ENCODE data around the gene WDR43. TPM values are rescaled to one million over a fixed set of nuclear protein-coding genes. Genes with fewer than 3 reads are reported as not detected.

WDR43 gene
- total and polyA plus RNA-seq, 2 experiments from 2014 or later: 101 to 140 TPM

DNA sequence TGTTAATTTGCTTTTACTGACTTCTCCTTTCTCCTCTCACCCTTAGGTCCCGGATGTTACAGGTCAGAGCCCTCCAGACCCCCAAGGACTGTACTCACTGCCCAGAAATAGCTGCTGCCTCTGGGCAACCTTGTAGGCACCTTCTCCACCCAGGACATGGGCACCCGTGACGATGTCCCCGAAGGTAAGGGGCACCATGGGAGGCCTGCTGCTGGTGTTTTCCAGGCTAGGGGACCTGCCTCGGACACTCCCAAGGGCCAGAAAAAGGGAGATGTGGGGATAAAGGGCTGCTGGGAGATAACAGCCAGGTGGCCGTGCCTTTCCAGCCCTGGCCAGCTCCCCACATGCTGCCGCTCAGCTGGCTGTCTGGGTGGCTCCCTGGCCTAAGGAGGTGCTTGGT lies 100.2 kb downstream of the WDR43 start:
- H3K36me3 Mint-ChIP-seq (ENCODE audit: low read depth): no peaks in the 10 kb centered on the region

More for the DNA sequence above, 100.2 kb downstream of the WDR43 start:
- Histone ChIP-seq H3K4me3 (no peak overlapping the region), H4K20me1 (replicated peaks; ENCODE audit: insufficient read depth) (no peaks in the 10 kb centered on the region), H3K36me3 (ENCODE audit: insufficient read depth) (no peaks in the 10 kb centered on the region), H3K4me2 (no peak overlapping the region), H3K4me1 (ENCODE audit: insufficient read depth) (no peaks in the 10 kb centered on the region; the same call in 1 of the 2 replicates), H3K27me3 (ENCODE audit: insufficient read depth) (no peaks in the 10 kb centered on the region), H3K9me2 (ENCODE audit: insufficient read depth) (no peaks in the 10 kb centered on the region), H3K79me2 (replicated peaks; ENCODE audit: insufficient read depth) (no peaks in the 10 kb centered on the region), H3K27ac (ENCODE audit: low read depth) (no peak overlapping the region), H2AFZ (no peak overlapping the region), H3F3A (replicated peaks; ENCODE audit: low read depth) (no peaks in the 10 kb centered on the region)
- DNase-seq (ENCODE audit: low spot score) (no peak), ATAC-seq (no peak)
- Mint-ChIP-seq H3K9me3 (no peaks in the 10 kb centered on the region; the same call in 2 of the 3 replicates), H3K4me3 (no peak overlapping the region), H3K27me3 (ENCODE audit: insufficient read depth, low read depth, poor library complexity) (peaks cover 7% of the 10 kb centered on the region), H3K27ac (no peak overlapping the region), H3K4me1 (peaks cover 5% of the 10 kb centered on the region; the same call in 2 of the 3 replicates)
- TF ChIP-seq, protein P1, sequence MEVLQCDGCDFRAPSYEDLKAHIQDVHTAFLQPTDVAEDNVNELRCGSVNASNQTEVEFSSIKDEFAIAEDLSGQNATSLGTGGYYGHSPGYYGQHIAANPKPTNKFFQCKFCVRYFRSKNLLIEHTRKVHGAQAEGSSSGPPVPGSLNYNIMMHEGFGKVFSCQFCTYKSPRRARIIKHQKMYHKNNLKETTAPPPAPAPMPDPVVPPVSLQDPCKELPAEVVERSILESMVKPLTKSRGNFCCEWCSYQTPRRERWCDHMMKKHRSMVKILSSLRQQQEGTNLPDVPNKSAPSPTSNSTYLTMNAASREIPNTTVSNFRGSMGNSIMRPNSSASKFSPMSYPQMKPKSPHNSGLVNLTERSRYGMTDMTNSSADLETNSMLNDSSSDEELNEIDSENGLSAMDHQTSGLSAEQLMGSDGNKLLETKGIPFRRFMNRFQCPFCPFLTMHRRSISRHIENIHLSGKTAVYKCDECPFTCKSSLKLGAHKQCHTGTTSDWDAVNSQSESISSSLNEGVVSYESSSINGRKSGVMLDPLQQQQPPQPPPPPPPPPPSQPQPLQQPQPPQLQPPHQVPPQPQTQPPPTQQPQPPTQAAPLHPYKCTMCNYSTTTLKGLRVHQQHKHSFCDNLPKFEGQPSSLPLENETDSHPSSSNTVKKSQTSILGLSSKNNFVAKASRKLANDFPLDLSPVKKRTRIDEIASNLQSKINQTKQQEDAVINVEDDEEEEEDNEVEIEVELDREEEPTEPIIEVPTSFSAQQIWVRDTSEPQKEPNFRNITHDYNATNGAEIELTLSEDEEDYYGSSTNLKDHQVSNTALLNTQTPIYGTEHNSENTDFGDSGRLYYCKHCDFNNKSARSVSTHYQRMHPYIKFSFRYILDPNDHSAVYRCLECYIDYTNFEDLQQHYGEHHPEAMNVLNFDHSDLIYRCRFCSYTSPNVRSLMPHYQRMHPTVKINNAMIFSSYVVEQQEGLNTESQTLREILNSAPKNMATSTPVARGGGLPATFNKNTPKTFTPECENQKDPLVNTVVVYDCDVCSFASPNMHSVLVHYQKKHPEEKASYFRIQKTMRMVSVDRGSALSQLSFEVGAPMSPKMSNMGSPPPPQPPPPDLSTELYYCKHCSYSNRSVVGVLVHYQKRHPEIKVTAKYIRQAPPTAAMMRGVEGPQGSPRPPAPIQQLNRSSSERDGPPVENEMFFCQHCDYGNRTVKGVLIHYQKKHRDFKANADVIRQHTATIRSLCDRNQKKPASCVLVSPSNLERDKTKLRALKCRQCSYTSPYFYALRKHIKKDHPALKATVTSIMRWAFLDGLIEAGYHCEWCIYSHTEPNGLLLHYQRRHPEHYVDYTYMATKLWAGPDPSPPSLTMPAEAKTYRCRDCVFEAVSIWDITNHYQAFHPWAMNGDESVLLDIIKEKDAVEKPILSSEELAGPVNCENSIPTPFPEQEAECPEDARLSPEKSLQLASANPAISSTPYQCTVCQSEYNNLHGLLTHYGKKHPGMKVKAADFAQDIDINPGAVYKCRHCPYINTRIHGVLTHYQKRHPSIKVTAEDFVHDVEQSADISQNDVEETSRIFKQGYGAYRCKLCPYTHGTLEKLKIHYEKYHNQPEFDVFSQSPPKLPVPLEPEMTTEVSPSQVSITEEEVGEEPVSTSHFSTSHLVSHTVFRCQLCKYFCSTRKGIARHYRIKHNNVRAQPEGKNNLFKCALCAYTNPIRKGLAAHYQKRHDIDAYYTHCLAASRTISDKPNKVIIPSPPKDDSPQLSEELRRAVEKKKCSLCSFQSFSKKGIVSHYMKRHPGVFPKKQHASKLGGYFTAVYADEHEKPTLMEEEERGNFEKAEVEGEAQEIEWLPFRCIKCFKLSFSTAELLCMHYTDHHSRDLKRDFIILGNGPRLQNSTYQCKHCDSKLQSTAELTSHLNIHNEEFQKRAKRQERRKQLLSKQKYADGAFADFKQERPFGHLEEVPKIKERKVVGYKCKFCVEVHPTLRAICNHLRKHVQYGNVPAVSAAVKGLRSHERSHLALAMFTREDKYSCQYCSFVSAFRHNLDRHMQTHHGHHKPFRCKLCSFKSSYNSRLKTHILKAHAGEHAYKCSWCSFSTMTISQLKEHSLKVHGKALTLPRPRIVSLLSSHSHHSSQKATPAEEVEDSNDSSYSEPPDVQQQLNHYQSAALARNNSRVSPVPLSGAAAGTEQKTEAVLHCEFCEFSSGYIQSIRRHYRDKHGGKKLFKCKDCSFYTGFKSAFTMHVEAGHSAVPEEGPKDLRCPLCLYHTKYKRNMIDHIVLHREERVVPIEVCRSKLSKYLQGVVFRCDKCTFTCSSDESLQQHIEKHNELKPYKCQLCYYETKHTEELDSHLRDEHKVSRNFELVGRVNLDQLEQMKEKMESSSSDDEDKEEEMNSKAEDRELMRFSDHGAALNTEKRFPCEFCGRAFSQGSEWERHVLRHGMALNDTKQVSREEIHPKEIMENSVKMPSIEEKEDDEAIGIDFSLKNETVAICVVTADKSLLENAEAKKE (CRISPR knock-in tag; IDR thresholded peaks at IDR 0.05): no peak
- TF ChIP-seq REST (IDR thresholded peaks at IDR 0.05; ENCODE audit: unreplicated experiment): no peak
- TF ChIP-seq, protein P2, sequence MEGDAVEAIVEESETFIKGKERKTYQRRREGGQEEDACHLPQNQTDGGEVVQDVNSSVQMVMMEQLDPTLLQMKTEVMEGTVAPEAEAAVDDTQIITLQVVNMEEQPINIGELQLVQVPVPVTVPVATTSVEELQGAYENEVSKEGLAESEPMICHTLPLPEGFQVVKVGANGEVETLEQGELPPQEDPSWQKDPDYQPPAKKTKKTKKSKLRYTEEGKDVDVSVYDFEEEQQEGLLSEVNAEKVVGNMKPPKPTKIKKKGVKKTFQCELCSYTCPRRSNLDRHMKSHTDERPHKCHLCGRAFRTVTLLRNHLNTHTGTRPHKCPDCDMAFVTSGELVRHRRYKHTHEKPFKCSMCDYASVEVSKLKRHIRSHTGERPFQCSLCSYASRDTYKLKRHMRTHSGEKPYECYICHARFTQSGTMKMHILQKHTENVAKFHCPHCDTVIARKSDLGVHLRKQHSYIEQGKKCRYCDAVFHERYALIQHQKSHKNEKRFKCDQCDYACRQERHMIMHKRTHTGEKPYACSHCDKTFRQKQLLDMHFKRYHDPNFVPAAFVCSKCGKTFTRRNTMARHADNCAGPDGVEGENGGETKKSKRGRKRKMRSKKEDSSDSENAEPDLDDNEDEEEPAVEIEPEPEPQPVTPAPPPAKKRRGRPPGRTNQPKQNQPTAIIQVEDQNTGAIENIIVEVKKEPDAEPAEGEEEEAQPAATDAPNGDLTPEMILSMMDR (conservative IDR thresholded peaks at IDR 0.05; ENCODE audit: low read depth in 2 of 2): no peak
- TF ChIP-seq, protein P3, sequence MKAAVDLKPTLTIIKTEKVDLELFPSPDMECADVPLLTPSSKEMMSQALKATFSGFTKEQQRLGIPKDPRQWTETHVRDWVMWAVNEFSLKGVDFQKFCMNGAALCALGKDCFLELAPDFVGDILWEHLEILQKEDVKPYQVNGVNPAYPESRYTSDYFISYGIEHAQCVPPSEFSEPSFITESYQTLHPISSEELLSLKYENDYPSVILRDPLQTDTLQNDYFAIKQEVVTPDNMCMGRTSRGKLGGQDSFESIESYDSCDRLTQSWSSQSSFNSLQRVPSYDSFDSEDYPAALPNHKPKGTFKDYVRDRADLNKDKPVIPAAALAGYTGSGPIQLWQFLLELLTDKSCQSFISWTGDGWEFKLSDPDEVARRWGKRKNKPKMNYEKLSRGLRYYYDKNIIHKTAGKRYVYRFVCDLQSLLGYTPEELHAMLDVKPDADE (IDR thresholded peaks at IDR 0.05): no peak
- no peak for TF ChIP-seq NANOG (IDR thresholded peaks at IDR 0.05; ENCODE audit: borderline replicate concordance)
- no peak for TF ChIP-seq STAT1 (IDR thresholded peaks at IDR 0.05; ENCODE audit: unreplicated experiment)
- TF ChIP-seq ZNF331 (CRISPR knock-in tag; IDR thresholded peaks at IDR 0.05; ENCODE audit: low read depth): no peak
- no peak for TF ChIP-seq ZNF114 (CRISPR knock-in tag; IDR thresholded peaks at IDR 0.05)
- TF ChIP-seq JUNB (IDR thresholded peaks at IDR 0.05; ENCODE audit: unreplicated experiment): no peak
- no peak for TF ChIP-seq CREB1 (CRISPR knock-in tag; IDR thresholded peaks at IDR 0.05; ENCODE audit: low read depth)

Data from GM23338 (cell line).